HG03521 (cell line): Measurements from ENCODE around the gene OR10H3.
"Not testable (repeated sequence)": the region's sequence is repeated elsewhere in the genome, so short reads cannot be mapped to it uniquely, and the experiment has no call there.

Experiments used
- ATAC-seq: cut with Tn5 transposase; IDR thresholded peaks from one replicate; pipeline ENCODE4 v1.9.1; 2021; ENCODE audit warnings: mild to moderate bottlenecking, moderate library complexity; ENCODE audit not compliant: unreplicated experiment

OR10H3 gene, protein sequence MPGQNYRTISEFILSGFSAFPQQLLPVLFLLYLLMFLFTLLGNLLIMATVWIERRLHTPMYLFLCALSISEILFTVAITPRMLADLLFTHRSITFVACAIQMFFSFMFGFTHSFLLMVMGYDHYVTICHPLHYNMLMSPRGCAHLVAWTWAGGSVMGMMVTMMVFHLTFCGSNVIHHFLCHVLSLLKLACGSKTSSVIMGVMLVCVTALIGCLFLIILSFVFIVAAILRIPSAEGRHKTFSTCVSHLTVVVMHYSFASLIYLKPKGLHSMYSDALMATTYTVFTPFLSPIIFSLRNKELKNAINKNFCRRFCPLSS

DNA sequence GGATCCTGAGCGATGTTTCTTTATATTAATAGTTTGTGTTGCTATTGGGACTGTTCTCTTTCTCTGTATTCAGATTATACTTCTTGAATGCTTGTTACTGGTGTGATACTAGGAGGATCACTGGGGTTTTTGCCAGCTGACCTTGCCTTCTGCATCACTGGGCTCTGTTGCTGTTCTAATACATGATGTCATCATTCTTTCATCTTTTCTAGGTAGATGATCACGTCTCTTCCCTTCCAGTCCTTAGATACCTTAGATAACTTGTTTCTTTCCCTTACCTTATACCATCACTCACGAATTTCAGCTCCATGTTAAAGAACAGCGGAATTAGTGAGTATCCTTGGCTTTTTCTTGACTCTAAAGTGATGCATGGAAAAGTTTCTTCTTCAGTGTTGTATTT, at the start of gene OR10H3:
Gene OR10H3, plus strand, starts transcription at position 264 of the 400 bp plus-strand sequence. CDS start 3,408 bp downstream, outside the sequence.
- ATAC-seq = no peak

- no peak for ATAC-seq
Measured at GRCh38 chr19:15696654-15697194, 41.1 kb upstream of the OR10H3 start.

- no peak for ATAC-seq
Measured at GRCh38 chr19:15701757-15702533, 35.8 kb upstream of the OR10H3 start.

DNA sequence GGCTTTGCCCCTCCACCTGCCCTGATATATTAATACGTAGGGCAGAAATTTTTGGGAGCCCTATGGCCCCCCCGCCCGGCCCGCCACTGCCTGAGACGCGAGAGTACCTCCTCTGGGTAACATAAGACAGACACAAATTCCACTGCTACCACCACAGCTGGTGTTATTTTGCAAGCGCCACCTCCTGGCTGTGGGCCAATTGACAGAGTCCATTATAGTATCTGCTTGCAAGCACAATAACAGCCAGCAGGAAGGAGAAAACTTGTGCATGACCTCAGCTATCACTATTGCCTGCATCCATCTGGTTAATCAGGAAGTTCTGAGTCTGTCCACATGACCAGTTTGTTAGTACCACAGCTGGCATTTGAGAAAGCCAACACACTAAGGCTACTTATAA, 35.3 kb upstream of the OR10H3 start:
- ATAC-seq = no peak

DNA sequence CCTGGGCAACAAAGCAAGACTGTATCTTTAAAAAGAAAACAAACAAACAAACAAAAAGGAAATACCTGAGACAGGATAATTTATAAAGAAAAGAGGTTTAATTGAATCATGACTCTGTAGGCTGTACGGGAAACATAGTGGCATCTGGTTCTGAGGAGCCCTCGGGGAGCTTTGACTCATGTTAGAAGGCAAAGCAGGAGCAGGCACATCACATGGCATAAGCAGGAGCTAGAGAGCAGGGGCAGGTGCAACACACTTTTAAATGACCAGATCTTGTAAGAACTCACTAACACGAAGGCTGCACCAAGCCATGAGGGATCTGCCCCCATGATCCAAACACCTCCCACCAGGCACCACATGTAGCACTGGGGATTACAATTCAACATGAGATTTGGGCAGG, 23.1 kb upstream of the OR10H3 start:
- no peak for ATAC-seq

DNA sequence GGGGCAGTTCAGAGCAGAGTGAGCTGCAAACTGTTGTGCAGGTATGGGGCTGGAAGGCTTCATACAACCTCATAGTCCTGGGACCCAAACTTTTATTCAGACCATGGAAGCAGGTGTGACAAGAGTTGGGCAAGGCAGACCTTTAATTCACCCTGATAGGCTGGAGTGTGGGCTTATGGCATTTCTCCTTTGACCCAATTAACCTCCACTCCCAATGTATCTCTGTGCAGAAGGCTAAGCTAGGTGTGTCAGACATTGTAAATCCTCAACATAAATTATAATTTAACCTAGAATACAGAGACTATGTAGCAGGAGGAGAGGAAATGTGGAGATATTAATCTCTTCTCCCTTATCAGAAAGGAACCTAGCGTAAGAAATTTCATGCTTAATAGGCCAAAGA, 22.1 kb upstream of the OR10H3 start:
- no peak for ATAC-seq

DNA sequence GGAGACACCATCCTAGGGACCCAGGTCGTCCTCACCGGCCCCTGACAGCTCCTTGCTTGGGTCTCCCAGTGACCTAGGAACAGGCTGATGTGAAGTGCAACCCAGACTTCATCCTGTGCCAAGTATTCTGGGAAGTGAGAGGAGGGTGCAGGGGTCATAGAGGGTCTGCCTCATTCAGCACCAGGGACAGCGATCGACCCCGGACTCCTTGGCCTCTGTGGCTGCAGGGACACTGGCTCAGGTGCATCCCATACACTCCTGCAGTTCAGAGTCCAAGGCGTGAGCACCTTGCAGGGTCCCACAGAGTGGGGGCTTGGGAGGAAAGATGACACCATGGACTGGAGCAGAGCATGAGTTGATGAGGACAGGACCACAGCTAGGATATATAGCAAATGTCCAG, 20.0 kb upstream of the OR10H3 start:
- ATAC-seq = no peak

DNA sequence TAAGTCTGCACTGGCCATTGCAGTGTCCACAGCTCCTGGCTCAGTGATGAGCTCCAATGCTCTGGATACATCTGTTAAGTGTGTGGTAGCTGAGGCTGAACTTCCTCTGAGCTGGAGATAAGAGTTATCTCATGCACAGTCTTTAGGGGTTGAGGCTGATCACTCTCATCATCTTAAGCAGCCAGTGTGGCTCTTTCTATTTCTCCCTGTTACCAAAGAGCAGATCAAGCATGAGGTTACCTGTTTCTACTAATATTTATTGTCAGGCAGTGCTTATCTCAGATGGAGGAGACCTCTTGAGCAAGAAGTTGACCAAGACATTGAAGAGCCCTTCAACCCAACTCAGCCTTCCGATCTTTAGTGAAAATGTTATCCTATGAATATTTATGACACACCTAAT, 16.5 kb upstream of the OR10H3 start:
- ATAC-seq = no peak

DNA sequence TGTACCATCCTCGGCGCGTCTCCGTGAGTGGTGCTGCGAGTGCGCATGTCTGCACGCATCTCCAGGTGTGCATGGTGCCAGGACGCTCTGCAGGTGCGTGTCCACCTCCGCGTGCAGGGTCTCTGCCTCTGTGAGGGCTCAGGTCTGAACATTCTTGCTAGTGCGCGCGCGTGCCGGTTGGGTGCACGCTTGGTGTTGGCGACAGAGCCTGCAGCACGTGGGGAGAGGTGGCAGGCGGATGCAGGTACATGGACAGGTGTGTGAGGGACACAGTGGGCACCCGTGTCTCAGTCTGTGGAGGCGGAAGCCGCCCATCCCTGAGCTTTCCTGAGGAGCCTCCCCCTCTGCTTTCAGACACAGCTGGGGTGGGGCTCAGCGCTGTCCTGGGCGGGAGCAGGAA, 14.8 kb upstream of the OR10H3 start:
- ATAC-seq = no peak

- ATAC-seq = no peak
Measured at GRCh38 chr19:15727724-15728123, 10.1 kb upstream of the OR10H3 start, which contains the start of gene OR10H2. OR10H2 (plus strand) TSS chr19:15728024; CDS start chr19:15728044, 20 bp downstream.

- ATAC-seq = no peak
Measured at GRCh38 chr19:15730538-15730937, 7.2 kb upstream of the OR10H3 start.

DNA sequence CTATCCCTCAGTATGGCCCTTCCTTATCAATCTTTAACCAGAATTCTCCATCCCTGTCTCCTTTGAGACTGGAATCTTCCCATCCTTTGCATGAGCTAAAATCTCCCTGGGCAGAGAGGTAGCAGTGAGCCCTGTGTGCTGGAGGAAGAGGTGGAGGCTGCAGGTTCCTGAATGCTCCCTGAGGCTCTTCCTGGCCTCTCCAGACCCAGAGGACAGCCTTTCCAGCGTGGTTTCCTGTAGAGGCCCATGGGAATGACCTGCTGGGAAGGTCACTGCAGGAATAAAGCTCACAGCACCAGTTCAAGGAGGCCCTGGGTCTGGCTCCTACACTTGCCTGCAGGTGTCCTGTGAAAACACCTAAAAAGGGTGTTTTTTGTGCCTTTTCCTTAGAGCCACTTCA, 5.4 kb upstream of the OR10H3 start:
- no peak for ATAC-seq

DNA sequence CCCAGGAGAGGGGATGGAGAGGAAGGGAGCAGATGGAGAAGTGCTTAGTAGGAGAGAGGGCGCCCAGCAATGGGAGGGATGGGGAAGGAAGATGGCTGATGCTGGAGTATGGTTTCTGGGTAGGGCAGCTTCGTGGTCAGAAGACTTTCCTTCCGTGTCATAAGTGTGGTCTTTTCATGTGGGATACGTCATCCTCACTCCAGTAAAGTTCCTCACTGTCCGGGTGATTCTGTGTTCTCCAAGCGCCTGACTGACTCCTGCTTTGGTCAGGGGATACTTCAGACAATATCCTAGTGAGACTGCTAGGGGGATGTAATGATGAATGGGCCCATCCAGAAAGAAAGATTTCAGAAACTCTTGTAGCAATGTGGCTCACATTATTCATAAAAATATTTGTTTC, 3.9 kb upstream of the OR10H3 start:
- no peak for ATAC-seq

GRCh38 chr19:15740785-15741184, 3.0 kb downstream of the OR10H3 start:
- ATAC-seq = no peak

DNA sequence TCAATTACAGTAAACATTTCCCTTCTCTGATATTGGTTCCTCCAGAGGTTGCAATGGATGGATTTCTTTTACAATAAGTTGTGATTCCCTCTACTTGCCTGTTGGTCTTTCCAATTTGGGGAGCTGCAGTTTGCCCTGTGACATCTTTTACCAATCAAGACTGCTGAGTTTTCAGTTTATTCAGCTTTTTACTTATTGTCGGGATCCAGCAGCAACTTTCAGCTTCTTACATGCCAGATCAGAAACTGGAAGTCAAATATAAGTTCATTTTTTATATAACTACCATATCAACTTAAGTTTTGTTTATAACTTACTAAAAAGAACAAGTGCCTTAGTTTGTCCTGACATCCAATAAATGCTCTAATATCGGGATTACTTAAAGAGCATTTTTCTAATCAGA, 10.5 kb downstream of the OR10H3 start:
- no peak for ATAC-seq

DNA sequence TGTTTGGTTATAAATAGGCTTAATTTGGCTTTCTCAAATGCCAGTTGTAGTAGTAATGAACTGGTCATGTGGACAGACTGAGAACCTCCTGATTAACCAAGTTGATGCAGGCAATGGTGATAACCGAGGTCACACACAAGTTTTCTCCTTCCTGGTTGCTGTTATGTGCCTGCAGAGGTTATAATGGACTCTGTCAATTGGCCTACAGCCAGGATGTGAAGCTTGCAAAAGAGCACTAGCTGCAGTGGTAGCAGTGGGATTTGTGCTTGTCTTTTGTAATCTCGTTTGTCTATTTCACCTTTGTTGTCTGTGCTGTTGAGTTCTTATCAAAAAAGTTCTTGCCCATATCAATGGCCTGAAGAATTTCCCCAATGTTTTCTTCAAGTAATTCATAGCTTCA, 20.6 kb downstream of the OR10H3 start:
- ATAC-seq = no peak

DNA sequence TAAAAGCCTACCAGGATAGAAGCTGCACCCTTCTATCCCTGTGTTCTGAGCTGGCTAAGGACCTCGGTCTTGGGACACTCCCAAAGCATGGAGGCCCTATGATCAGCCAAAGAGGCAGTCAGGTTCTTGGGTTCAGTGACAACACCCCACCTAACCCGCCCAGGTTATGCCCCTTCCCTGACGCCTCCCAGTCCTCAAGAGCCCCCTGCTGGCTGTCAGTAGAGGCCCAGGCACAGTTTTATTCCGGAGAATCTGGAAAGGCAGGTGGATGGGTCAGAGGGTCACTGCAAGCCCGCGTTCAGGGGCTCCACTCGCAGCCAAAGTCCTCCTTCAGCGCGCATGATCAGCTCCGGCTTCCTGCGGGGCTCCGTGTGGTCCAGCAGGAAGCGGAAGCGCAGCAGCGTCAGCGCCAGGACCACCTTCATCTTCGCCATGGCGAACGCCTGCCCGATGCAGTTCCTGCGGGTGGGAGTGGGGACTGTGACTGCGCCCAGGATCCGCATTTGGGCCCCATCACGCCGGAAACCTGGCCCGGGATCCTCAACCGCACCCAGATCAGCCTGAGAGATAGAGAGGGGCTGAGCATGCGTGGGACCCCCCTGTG, 22.3 kb downstream of the OR10H3 start:
- ATAC-seq = no peak

- ATAC-seq = no peak
Measured at GRCh38 chr19:15769586-15769985, 31.8 kb downstream of the OR10H3 start.

GRCh38 chr19:15774159-15774558, 36.4 kb downstream of the OR10H3 start:
- ATAC-seq = not testable (repeated sequence)

DNA sequence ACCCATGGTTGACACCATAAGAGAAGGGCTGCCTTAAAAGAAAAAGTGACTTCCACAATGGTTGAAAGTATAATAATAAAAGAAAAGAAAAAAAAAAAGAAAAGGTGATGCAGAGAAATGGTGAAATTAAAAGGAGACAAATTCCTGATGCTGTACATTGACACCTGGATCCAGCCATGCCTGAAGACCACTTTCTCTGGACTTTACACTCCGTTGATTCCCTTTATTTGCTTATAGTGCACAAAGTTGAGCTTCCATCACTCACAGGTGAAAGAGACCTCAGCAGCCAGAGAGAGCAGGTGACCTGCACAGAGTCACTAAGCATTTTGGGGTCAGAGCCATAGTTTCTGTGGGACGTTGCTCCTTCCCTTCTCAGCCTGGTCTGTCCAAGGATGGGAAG, 37.5 kb downstream of the OR10H3 start:
- no peak for ATAC-seq

DNA sequence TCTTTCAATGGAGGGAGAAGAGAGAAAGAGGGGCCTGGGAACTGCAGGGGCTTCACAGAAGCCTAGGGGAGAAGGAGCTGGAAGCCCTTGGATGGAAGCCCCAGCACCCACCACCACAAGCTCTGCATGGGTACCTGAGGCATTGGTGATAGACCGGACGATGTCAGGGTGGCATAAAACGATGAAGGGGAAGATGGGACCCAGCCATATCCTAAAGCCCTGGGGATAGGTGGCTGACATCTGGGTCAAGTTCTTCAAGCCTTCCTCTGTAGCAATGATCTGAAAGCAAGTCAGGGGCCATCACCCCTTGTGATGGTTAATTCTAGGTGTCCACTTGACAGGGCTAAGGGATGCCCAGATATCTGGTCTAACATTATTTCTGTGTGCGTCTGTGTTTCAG, 38.5 kb downstream of the OR10H3 start:
- ATAC-seq = no peak
